HG03280 (cell line): ENCODE measurements around the gene SPACA7.
"Not testable (repeated sequence)": the region's sequence is repeated elsewhere in the genome, so short reads cannot be mapped to it uniquely, and the experiment has no call there.

Source experiments
- ATAC-seq: cut with Tn5 transposase; IDR thresholded peaks from one replicate; pipeline ENCODE4 v1.9.1; 2021; ENCODE audit warnings: mild to moderate bottlenecking, moderate library complexity; ENCODE audit not compliant: unreplicated experiment

The SPACA7 gene

DNA sequence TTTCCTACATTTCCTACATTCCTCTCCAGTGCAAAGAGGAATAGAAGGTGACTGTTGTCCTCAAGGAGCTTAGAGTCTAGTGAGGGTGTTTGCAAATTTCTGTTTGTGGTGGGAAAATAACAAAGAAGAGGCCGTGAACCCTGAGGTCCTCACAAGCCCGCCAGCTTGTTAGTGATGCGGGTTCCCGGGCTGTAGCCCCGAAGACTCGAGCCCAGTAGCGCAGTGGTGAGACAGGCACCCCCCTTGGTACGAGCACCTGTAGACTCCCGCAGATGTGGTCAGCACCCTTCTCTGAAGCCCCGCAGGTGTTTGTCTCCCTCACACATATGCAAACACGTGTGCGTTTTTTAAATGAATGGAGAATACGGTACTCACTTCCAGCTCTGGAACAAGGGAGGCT, 26.5 kb upstream of the SPACA7 start:
- no peak for ATAC-seq

DNA sequence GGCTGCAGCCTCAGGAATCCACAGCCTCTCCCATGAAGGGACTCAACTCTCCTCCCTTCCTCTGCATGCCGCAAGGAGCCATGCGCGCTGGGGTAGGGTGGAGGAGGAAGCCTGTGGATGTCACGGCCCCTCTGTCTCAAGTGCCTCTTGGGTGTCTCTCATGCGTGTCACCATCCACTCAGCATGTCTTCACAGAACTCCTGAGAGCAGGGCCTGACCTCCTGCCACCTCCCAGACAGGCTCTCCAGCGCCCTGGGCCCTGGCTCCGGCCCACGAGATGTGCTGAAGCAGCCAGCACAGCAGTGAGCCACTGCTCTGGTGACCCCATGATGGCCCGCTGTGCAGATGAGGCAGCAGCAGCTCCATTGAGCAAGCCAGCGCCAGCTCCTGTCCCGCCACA, 25.9 kb upstream of the SPACA7 start:
- ATAC-seq = no peak

DNA sequence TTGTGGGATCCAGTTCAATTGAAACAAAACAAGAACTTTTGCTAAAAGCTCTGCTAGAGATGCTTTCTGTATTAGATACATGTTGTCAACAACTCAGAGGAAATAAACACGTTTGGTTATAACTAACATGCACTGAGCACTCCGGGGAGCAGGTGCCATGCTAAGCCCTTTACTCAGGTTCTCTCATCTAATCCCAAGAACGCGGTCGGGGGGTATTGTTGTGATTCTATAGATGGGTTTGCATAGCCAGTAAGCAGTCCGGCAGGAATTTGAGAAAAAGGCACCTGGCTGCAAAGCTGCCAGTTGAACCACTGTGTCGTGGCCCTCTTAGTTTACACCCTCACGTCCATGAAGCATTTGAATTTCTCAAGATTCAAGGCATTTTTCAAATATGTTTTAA, 24.3 kb upstream of the SPACA7 start:
- no peak for ATAC-seq

DNA sequence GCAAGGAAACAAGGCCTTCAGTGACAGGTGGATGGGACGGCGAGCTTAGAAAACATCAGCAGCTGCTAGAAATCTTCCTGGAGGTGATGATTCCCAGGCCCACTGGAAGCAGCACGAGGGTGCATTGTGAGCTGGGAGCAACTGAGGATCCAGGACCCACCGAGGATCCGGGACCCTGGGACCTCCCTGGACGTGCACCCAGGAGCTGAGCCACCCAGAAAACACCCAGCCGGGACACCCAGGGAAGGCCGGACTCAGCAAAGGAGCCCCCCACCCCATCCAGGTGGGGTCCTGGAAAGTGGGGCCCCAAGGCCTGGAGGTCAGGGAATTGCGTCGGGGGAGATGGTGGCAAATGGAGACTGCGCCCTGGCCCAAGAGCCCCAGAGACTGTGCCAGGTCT, 22.3 kb upstream of the SPACA7 start:
- no peak for ATAC-seq

DNA sequence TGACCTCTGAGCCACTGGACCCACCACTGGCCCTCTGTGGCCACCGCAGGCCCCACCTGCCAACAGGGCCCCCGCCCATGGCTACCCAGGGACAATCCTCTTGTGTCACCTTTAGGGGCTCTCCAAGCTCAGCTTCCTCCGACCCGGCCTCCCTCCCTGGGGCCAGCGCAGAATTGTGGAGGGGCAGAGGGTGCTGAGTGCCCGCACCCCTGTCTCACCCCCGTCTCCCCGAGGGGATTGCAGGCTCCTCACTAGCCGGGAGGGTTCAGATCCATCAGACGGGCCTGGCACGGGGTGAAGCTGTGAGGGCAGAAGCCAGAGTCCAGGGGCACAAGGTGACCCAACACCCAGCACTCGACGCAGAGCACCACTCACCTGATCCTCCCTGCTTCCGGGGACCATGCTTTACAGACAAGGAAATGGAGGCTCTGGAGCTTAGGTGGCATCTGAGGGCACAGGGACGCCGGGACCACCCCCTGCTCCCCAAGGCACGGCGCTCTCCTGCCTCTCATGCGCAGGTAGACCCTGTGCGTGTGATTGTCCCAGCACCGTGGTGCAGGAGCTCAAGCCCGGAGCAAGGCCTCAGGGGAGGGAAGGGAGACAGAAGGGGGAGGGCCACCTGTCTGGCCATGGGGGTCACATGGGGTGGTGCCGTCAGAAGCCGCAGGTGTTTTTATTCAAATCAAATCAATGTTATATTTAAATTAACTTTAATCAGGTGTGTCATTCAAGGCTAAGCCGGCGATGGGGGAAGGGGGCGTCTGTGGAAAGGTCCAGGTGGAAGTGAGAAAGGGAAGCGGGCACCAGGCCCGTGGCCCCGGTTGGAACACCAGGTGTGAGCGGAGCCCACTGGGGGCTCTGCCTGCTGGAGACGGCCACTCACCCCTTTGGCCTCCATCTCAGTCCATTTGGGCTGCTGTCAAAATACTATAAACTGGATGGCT, 21.6 kb upstream of the SPACA7 start:
- ATAC-seq = no peak

DNA sequence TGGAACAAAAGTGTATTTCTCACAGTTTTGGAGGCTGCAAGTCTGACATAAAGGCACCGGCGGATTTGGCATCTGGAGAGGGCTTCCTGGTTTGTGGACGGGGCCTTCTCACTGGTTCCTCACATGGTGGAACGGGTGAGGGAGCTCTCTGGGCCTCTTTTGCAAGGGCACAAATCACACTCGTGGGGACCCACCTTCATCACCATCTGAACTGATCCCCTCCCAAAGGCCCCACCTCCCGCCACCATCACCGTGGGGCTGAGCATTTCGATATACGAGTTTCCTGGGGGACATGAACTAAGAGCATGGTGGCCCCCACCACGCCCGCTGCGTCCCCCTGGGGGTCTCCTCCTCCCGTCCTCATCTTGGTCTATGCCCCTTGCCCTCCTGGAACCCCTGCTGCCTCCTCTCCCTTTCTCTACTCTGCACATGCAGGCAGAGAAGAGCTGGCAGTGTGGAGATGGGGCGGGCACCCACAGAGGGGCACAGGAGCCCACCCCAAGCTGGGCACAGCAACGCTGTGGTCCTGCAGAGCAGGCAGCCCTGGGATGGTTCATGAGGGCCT, 20.8 kb upstream of the SPACA7 start:
- ATAC-seq = no peak

DNA sequence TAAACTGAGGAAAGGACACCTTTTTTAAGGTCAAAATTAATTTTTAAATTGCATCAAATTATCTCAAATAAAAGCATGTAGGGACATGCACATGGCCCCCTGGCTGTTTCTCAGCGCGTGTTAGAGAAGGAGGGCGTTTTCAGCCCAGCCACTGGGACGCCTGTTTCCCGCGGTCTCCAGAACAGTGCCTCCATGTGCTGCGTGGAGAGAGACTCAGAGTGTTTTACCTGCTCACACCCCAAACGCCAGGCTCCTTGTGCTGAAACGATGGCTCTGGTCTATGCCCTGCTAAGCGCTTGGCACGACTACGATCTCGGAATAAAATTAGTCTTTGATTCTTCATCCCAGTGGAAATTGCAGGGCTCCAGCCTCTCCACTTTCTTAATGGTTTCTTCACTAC, 20.0 kb upstream of the SPACA7 start:
- ATAC-seq = no peak

DNA sequence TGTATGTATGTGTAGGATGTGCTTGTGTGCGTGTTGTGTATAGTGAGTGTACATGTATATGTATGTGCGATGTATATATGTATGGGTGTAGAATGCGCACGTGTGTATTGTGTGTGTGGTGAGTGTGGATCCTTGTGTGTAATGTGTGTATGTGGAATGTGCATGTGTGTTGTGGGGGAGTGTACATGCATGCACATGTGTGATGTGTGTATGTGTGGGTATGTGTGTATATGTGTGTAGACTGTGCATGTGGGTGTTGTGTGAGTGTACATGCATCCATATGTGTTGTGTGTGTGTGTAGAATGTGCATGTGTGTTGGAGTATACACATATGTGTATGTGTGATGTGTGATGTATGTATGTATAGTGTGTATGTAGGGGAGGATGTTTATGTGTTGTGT, 18.0 kb upstream of the SPACA7 start:
- no peak for ATAC-seq

DNA sequence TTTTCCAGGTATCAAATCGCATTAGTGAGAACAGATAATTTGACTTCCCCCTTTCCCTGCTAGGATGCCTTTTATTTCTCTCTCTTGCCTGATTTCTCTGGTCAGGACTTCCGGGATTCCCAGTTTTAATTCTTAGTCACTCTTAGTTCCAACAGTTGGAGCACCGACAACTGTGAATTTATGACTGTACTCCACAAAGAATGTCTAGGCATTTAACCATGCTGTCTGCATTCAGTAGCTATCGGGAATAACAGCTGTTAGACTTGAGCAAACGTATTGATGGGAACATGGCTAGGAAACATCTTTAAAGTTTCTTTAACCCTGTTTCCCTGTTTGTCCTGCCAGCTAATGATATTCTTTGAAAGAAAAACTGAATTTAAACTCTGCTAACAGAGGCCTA, 14.1 kb upstream of the SPACA7 start:
- no peak for ATAC-seq

DNA sequence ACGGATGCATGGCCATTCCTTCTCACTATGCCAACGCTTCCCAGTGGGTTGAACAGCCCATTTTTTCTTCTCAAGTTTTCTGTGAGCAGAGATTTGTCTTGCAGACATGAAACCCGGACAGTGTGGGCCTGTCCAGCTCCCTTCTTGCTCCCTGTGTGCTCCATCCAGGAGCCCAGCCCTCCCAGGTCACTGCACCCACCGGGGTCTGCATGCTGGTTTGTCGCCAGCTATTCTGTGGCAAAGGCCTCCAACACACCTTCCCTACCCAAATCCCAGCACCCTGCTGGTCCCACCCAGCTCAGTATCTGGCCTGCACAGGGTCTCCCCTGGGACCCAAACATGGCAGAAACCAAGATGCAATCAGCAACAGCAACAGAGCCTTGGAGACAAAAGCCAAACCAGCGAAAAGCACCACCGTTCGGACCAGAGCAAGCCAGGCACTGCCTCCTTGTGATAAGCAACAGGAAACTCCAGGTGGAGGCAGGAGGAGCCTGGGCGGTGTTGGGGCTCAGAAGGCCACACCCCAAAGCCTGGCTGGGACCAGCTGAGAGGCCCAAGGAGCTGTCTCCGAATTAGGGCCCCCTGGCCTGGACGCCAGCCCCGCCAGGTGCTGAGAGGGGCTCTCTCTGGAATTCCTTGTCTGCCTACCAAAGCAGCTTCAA, 12.2 kb upstream of the SPACA7 start:
- ATAC-seq = no peak

DNA sequence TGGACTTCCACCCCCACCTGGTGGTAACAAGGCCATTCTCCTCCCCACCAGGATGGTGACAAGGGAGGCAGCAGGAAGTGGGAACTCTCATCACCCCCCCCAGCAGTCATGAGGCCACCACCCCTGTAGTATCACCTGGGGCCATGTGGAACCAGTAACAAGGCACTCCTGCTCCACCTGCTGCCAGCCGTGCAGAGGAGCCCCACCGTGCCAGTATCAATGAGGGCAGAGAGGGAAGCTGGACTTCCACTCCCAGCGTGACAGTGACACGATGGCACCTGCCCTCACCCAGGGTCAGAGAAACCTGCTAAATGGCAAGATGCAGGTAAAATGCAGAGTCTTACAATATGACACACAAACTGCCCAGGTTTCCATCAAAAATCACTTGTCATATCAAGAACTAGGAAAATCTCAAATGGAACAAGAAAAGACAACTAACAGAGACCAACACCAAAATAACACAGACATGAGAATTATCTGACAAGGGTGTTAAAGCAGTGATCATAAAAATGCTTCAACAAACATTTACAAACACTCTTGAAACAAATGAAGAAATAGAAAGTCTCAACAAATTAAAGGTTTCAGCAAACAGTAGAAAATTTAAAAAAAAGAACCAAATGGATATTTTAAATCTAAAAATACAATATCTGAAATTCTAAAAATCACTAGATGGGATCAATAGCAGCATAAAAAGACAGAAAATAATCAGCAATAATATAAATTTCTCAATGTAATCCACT, 9.1 kb upstream of the SPACA7 start:
- ATAC-seq = no peak

DNA sequence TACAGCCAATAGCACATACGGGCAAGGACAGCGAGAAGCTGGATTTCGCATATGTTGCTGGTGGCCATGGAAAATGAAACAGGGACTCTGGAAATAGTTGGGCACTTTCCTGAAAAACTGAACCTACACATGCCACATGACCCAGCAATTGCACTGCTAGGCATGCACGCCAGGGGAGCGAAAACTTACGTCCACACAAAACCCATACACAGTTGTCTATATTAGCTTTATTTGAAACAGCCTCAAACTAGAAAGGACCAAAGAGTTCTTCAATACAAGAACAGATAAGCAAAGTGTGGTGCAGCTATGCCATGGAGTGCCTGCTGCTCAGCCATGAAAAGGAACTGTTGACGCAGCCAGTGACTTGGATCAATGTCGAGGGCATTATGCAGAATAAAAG, 7.3 kb upstream of the SPACA7 start:
- no peak for ATAC-seq

DNA sequence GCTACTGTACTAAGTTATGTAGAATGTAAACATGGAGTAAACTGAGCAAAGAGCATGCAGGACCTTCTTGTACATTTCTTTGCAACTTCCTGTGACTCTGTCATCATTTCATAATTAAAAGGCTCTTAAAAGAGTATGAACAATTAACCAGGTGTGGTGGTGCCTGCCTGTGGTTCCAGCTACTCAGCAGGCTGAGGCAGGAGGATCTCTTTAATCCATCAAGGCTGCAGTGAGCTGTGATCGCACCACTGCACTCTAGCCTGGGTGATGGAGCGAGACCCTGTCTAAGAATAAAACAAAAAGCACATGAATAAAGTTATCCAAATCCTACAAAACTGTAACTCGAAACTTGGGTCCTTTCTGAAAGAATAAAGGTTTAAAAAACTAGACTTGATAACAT, 5.8 kb upstream of the SPACA7 start:
- no peak for ATAC-seq

DNA sequence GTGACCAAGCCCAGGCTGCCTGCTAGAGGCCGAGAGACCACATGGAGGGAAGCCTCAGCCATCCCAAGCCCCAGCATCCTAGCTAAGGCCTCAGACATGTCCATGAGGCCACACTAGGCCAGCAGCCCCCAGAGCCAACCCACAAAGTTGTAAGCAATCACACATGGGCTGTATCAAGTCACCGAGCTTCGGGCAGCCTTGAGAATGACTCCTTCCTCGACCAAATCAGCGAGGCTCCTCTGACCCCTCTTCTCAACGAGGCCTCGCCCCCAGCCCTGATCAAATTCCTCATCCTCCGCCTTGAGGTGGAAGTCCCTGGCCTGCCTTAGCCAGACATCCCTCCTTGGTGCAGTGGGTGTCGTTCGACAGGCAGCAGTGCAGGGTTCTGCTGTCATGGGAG, 1.9 kb upstream of the SPACA7 start:
- no peak for ATAC-seq

DNA sequence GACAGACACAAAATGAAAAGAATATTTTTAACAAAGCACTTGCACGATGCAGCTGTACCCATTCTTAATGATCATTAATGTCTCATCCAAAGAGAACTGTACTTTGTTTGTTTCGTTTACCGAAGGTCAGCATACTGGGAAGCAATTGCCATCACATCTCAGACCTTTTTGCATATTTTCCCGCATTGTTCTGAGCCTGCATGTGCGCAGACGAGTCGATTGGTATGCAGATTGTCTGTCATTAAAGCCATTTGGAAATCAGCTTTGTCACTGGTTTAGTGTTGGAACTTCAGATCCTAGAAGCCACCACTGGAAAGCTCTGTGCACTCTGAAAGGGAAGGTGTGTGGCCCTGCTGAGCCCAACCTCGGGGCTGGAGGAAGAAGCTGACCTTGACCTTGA, 15.6 kb downstream of the SPACA7 start:
- ATAC-seq = no peak

DNA sequence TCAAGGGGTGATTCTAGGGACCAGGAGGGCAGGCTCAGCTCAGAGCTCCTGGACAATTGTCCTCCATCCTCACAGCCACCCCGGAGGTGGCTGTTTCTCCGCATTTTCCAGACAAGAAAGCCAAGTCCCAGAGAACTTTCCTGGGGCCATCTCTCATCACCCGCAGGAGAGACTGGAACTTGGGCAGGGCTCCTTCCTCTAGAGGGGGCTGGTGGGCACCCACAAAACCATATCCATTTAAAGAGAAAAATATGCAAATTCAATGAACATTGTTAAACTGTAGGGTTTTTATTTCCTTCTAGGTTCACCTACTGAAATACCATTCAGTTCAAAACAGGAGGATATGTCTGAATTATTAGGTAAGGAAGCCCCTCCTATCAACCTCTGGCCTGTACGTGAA, 16.6 kb downstream of the SPACA7 start:
- no peak for ATAC-seq

DNA sequence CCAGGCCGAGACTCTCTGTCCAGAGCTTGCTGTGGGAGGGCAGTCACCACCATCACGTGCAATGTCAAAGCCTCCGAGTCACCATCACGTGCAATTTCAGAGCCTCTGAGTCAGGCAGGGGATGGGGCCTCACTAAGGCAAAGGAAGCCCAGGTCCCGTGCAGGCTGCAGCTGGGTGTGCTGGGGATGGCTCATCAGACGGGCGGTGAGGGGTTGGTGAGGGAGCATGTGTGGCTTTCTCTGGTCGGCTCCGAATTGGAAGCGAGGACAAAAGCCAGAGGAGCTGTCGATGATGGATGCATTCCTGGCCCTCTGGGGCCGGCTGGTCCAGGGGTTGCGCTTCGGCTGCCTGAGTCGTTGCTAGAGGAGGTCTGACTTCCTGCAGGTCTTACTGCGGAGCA, 18.9 kb downstream of the SPACA7 start:
- not testable (repeated sequence) for ATAC-seq

DNA sequence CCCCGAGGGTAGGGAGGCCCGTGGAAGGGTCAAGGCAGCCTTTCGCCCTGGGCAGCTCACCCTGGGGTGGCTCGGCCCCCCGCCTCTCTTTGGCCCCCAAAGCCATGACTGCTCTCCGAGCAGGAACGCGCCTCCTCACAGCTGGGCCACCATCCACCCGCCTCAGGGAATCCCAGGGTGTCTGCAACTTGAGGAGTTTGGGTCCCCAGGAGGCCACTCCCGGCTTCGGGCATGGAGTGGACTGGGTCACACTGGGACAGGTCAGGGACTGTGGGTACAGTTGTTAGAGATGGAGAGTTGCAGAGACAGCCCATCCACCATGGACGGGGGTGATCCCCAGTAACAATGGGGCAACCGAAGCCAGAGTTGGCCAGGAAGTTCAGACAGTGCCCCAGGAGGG, 19.8 kb downstream of the SPACA7 start:
- ATAC-seq = not testable (repeated sequence)

DNA sequence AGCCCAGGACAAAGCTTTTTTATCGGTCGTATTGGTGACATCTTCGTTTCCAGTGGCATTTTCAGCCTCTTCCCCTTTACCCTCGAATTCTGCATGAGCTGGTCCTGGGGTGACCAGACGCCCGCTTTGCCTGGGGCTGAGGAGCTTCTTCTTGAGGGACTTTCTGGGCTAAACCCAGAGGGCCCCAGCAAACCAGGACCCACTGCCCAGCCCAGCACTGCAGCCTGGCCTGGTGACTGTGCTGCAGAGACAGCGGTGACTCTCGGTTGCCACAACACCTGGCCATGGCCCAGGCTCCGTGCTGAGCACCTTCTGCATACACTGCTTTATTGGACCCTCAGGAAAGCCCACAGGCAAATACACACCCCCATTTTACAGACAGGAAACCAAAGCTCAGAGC, 21.0 kb downstream of the SPACA7 start:
- no peak for ATAC-seq

DNA sequence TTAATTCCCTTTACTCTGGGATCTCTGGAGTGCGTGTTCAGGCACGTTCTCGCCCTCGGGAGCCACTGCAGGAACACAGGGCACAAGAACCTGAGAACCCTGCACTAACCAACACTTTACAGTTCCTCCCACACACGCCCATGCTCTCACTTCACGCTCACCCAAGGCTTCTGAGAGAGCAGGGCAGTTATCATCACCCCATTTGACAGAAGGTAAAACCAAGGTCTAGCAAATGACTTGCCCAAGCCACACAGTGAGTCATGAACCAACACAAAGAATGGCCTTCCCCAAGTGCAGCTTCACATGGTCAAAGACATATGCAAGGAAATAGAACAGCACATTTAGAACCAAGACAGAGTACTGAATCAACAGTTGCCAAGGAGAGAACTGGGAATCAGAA, 22.2 kb downstream of the SPACA7 start:
- ATAC-seq = not testable (repeated sequence)

DNA sequence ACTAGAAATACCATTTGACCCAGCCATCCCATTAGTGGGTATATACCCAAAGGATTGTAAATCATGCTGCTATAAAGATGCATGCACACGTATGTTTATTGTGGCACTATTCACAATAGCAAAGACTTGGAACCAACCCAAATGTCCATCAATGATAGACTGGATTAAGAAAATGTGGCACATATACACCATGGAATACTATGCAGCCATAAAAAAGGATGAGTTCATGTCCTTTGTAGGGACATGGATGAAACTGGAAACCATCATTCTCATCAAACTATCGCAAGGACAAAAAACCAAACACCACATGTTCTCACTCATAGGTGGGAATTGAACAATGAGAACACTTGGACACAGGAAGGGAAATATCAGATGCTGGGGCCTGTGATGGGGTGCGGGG, 33.7 kb downstream of the SPACA7 start:
- not testable (repeated sequence) for ATAC-seq
